GM12878 (cell line): ENCODE measurements around the gene PPP4C. TPM values are rescaled to one million over a fixed set of nuclear protein-coding genes. Genes with fewer than 3 reads are reported as not detected.

Experiments used
- ATAC-seq: fragments of 200-7000 bp; cut with Tn5 transposase; 3 replicates; pipeline ENCODE4 v1.9.1; 2020; ENCODE audit warnings: mild to moderate bottlenecking, moderate library complexity
- BruUV-seq: library from RNA; stranded (reverse); fragments of 400-500 nt; replicated peaks from 2 replicates; lab custom pipeline; 2021; lab: Mats Ljungman, UMichigan
- CTCF ChIA-PET: fragments of 300-600 bp; sonication (Branson Sonifier 250); formaldehyde crosslinking; extraction: SDS; loops from one replicate; lab custom pipeline; 2021; ENCODE audit warnings: inconsistent platforms; lab: Yijun Ruan, JAX
- POLR2A ChIA-PET: fragments of 350-600 bp; formaldehyde crosslinking; extraction: SDS; loops from one replicate; lab custom pipeline; 2021; ENCODE audit warnings: inconsistent platforms; lab: Charles Lee
- RAD21 ChIA-PET: fragments of 300-600 bp; sonication (Branson Sonifier 250); formaldehyde crosslinking; loops from one replicate; lab custom pipeline; 2023; ENCODE audit warnings: antibody characterized with exemption; ENCODE audit not compliant: unreplicated experiment; lab: Charles Lee
- SMC1A ChIA-PET: fragments of 300-600 bp; sonication (Branson Sonifier 250); formaldehyde crosslinking; loops from one replicate; lab custom pipeline; 2023; ENCODE audit not compliant: unreplicated experiment, uncharacterized antibody; lab: Charles Lee
- DNase-seq: peaks from one replicate; pipeline ENCODE4 v3.0.0-alpha.2; 2011; ENCODE audit warnings: low read depth, low spot score
- FAIRE-seq: peaks from 3 replicates; lab custom pipeline; 2011; peaks lifted over from hg19 to GRCh38; lab: Jason Lieb, UNC
- H2AFZ ChIP-seq: 2 replicates; pipeline ENCODE4 v1.6.0; 2011; ENCODE audit warnings: low read depth, low read length, control low read depth; ENCODE audit not compliant: control insufficient read depth
- H3K27ac ChIP-seq: 2 replicates; pipeline ENCODE4 v1.5.1; 2011; ENCODE audit warnings: control low read depth; ENCODE audit not compliant: control insufficient read depth, insufficient read depth
- H3K27me3 ChIP-seq, 2 experiments: replicated peaks in 1 of 2; 2 replicates each; pipeline versions ENCODE4 v1.6.0 to v1.6.1; 2011; ENCODE audit warnings: low read length in 1 of 2; ENCODE audit not compliant: control insufficient read depth in 2 of 2, insufficient read depth in 2 of 2
- H3K36me3 ChIP-seq, 2 experiments: 2 replicates each; pipeline ENCODE4 v1.5.1; 2011; ENCODE audit warnings: low read length in 1 of 2; ENCODE audit not compliant: control insufficient read depth in 2 of 2, insufficient read depth in 2 of 2
- H3K4me1 ChIP-seq: 2 replicates; pipeline ENCODE4 v1.6.1; 2011; ENCODE audit warnings: mild to moderate bottlenecking, low read length, moderate library complexity, mixed read lengths; ENCODE audit not compliant: control insufficient read depth, insufficient read depth
- H3K4me2 ChIP-seq: 2 replicates; pipeline ENCODE4 v1.6.0; 2011; ENCODE audit warnings: control low read depth; ENCODE audit not compliant: control insufficient read depth, insufficient read depth
- H3K4me3 ChIP-seq: fragments of 200-600 bp; sonication (generic); 2 replicates; pipeline ENCODE4 v1.5.1; 2016
- H3K79me2 ChIP-seq: 2 replicates; pipeline ENCODE4 v1.6.0; 2011; ENCODE audit warnings: low read length; ENCODE audit not compliant: control insufficient read depth, insufficient read depth
- H3K9ac ChIP-seq: 2 replicates; pipeline ENCODE4 v1.8.0; 2011; ENCODE audit warnings: low read length, control low read depth, mixed read lengths; ENCODE audit not compliant: control insufficient read depth, insufficient read depth
- H3K9me3 ChIP-seq: replicated peaks from 3 replicates; pipeline ENCODE4 v1.5.1; 2011; ENCODE audit warnings: mild to moderate bottlenecking, low read length; ENCODE audit not compliant: control insufficient read depth, insufficient read depth
- H4K20me1 ChIP-seq: 2 replicates; pipeline ENCODE4 v1.6.0; 2011; ENCODE audit not compliant: control insufficient read depth, insufficient read depth
- ATF3 ChIP-seq: IDR thresholded peaks from 2 replicates; pipeline ENCODE4 v1.6.1; 2011; ENCODE audit warnings: low read depth, mild to moderate bottlenecking, low read length, moderate library complexity, borderline replicate concordance; ENCODE audit errors: extremely low read depth
- CHD4 ChIP-seq: fragments of 200-600 bp; sonication (generic); IDR thresholded peaks from 2 replicates; pipeline ENCODE4 v1.6.1; 2016; ENCODE audit warnings: mild to moderate bottlenecking
- EGR1 ChIP-seq, 2 experiments: IDR thresholded peaks; 1 replicate in 1 of 2; 2 replicates in 1 of 2; pipeline ENCODE4 v1.6.1; 2011 to 2012; ENCODE audit warnings: low read depth in 2 of 2, low read length in 2 of 2, borderline replicate concordance in 1 of 2, mild to moderate bottlenecking in 1 of 2, moderate library complexity in 1 of 2
- ETV6 ChIP-seq, 2 experiments: fragments of 450-650 bp in 1 of 2; IDR thresholded peaks in 1 of 2; conservative IDR thresholded peaks in 1 of 2; 2 replicates each; pipeline ENCODE4 v1.6.1; 2014; ENCODE audit warnings: antibody characterized with exemption in 1 of 2, borderline replicate concordance in 1 of 2, low read depth in 1 of 2, mild to moderate bottlenecking in 1 of 2, moderate library complexity in 1 of 2
- FOXK2 ChIP-seq: fragments of 450-650 bp; IDR thresholded peaks from 2 replicates; pipeline ENCODE4 v1.6.1; 2017; ENCODE audit warnings: mild to moderate bottlenecking, moderate library complexity
- HCFC1 ChIP-seq: fragments of 150-350 bp; IDR thresholded peaks from 2 replicates; pipeline ENCODE4 v1.6.1; 2014; ENCODE audit warnings: low read length
- HDAC2 ChIP-seq: fragments of 200-600 bp; sonication (generic); IDR thresholded peaks from 2 replicates; pipeline ENCODE4 v1.6.1; 2017
- IRF5 ChIP-seq: fragments of 450-650 bp; IDR thresholded peaks from 2 replicates; pipeline ENCODE4 v1.6.1; 2017; ENCODE audit warnings: borderline replicate concordance
- MEF2B ChIP-seq: fragments of 450-650 bp; IDR thresholded peaks from 2 replicates; pipeline ENCODE4 v1.6.1; 2018; ENCODE audit warnings: mild to moderate bottlenecking, moderate library complexity; ENCODE audit not compliant: partially characterized antibody, poor library complexity, severe bottlenecking
- NFYB ChIP-seq: IDR thresholded peaks from 2 replicates; pipeline ENCODE4 v1.6.1; 2011; ENCODE audit warnings: low read depth, mild to moderate bottlenecking, low read length, improper control_type of control experiment, moderate library complexity; ENCODE audit not compliant: insufficient read depth
- PML ChIP-seq: IDR thresholded peaks from 2 replicates; pipeline ENCODE4 v1.6.1; 2012; ENCODE audit warnings: low read length, inconsistent platforms
- SMAD1 ChIP-seq: fragments of 450-650 bp; IDR thresholded peaks from 2 replicates; pipeline ENCODE4 v1.6.1; 2018; ENCODE audit warnings: mild to moderate bottlenecking, low read depth; ENCODE audit not compliant: partially characterized antibody
- STAT1 ChIP-seq: fragments of 450-650 bp; conservative IDR thresholded peaks from 2 replicates; pipeline ENCODE4 v1.6.1; 2014; ENCODE audit warnings: antibody characterized with exemption, mild to moderate bottlenecking
- STAT3 ChIP-seq: IDR thresholded peaks from 2 replicates; pipeline ENCODE4 v1.6.1; 2011; ENCODE audit warnings: low read depth, low read length, improper control_type of control experiment
- TCF12 ChIP-seq: IDR thresholded peaks from 2 replicates; pipeline ENCODE4 v1.6.1; 2011; ENCODE audit warnings: low read depth, mild to moderate bottlenecking, low read length
- ZBED1 ChIP-seq: IDR thresholded peaks from 2 replicates; pipeline ENCODE4 v1.6.1; 2016; ENCODE audit warnings: borderline replicate concordance
- ZNF687 ChIP-seq: fragments of 450-650 bp; IDR thresholded peaks from 2 replicates; pipeline ENCODE4 v1.6.1; 2017; ENCODE audit warnings: mild to moderate bottlenecking, moderate library complexity
- WGBS: methylation state at CpG from one replicate; pipeline ENCODE4 v1.1.6; 2016; ENCODE audit warnings: low lambda C conversion rate; ENCODE audit not compliant: insufficient replicate concordance, insufficient coverage; ENCODE audit errors: missing lambda C conversion rate; 5-methylcytosine and 5-hydroxymethylcytosine counted together
- in situ Hi-C: fragments of 300-500 bp; cut with MboI; formaldehyde crosslinking; loops from 9 replicates; pipeline ENCODE4 v1.14.3; 2018; ENCODE audit warnings: mixed read lengths
- intact Hi-C: fragments of 100-400 bp; cut with micrococcal nuclease; formaldehyde crosslinking; loops from one replicate; pipeline ENCODE4 v1.14.2; 2022; ENCODE audit not compliant: unreplicated experiment
- polyA plus RNA-seq, 11 experiments: library from polyadenylated mRNA; depleted of rRNA in 4 of 11; unstranded in 6 of 11; stranded (reverse) in 5 of 11; fragments of >200 nt; fragmentation: Nextera tagmentation in 4 of 11; fragmentation: Illumina TruSeq in 1 of 11; extraction: Ambion mirVana in 4 of 11; extraction: Trizol in 1 of 11; gene quantifications; 1 replicate in 1 of 11; 2 replicates in 10 of 11; pipeline versions ENCODE4 v1.2.1 to v1.2.3, GENCODE V29; 2011 to 2016; ENCODE audit warnings: inconsistent platforms in 2 of 11, missing spikeins in 2 of 11, low read depth in 1 of 11
- total RNA-seq, 4 experiments: library from RNA; depleted of rRNA in 3 of 4; stranded (reverse); fragments of >200 nt in 3 of 4; fragmentation: Illumina TruSeq in 1 of 4; extraction: Trizol in 1 of 4; gene quantifications; 2 replicates each; pipeline versions ENCODE4 v1.2.1 to v1.2.3, GENCODE V29; 2013 to 2021

PPP4C gene
- total and polyA plus RNA-seq, 10 of the 15 experiments (the other 5 are each of a cell fraction or from before 2014, with no cell fraction given) = 2.7 to 240 (median 124) TPM

- Histone ChIP-seq H3K4me3 (peak overlapping the region; percentile 95), H2AFZ (peak overlapping the region; percentile 56), H3K36me3 (no peaks in the 10 kb centered on the region; a peak in 1 of 4 replicates), H3K4me1 (peaks cover 17% of the 10 kb centered on the region), H3K9me3 (no peaks in the 10 kb centered on the region), H3K9ac (peak overlapping the region; percentile 66), H3K27me3 (no peaks in the 10 kb centered on the region), H3K27ac (peak overlapping the region; percentile 42; the same call in 1 of the 2 replicates), H4K20me1 (no peaks in the 10 kb centered on the region), H3K4me2 (peak overlapping the region; percentile 94), H3K79me2 (no peaks in the 10 kb centered on the region; the same call in 1 of the 2 replicates)
- FAIRE-seq (no peak), ATAC-seq (peak; percentile 30), DNase-seq (no peak)
- TSS peak; percentile 51 for BruUV-seq
- in situ Hi-C loops = no loop called here
- POLR2A ChIA-PET = interaction anchor here (1.5 kb wide), 1 partner anchor 60 kb away, joined by 6 read pairs; the partner anchor contains the start of gene CORO1A
- 2% methylated on average over 18 of the region's 42 CpGs for whole genome bisulfite sequencing
- CTCF ChIA-PET = interaction anchor here (0.6 to 2.3 kb wide), 2 partner anchors 10 to 758 kb away, joined by 4 to 7 read pairs; no protein-coding TSS in a partner anchor
- intact Hi-C loops = no loop called here
- SMC1A ChIA-PET = interaction anchor here (1.5 kb wide), 1 partner anchor 12 kb away, joined by 3 read pairs; no protein-coding TSS in a partner anchor
- RAD21 ChIA-PET = interaction anchor here (1.1 kb wide), 1 partner anchor 30 kb away, joined by 3 read pairs; no protein-coding TSS in a partner anchor
- TF ChIP-seq ZNF687 (no peak), HDAC2 (no peak), CHD4 (no peak), STAT3 (no peak), FOXK2 (no peak), ZBED1 (no peak), NFYB (no peak), ATF3 (no peak), SMAD1 (no peak), ETV6 (conservative IDR thresholded peaks at IDR 0.05 in 1 of 2, IDR thresholded peaks at IDR 0.05 in 1 of 2; ENCODE audit: borderline replicate concordance in 1 of 2, low read depth in 1 of 2) (no peak), STAT1 (no peak), PML (no peak), HCFC1 (no peak), TCF12 (no peak), EGR1 (IDR thresholded peaks at IDR 0.05; ENCODE audit: borderline replicate concordance in 1 of 2, low read depth in 2 of 2, low read length in 2 of 2) (peak in 1 of 2 experiments; percentile 46; a peak in 1 of 3 replicates), MEF2B (peak; percentile 21), IRF5 (no peak)
Measured at GRCh38 chr16:30122604-30123160, 46.9 kb downstream of the PPP4C start.
